Measurements from ENCODE around the gene TP53TG3B.
"Not testable (repeated sequence)": the region's sequence is repeated elsewhere in the genome, so short reads cannot be mapped to it uniquely, and the experiment has no call there.

TP53TG3B gene, protein sequence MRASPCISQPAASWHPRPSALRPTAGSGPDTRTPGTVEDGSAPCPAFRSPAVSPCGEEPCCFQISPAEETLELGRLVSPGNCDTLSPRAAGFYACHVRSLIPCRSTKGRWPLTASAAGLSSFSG

DNA sequence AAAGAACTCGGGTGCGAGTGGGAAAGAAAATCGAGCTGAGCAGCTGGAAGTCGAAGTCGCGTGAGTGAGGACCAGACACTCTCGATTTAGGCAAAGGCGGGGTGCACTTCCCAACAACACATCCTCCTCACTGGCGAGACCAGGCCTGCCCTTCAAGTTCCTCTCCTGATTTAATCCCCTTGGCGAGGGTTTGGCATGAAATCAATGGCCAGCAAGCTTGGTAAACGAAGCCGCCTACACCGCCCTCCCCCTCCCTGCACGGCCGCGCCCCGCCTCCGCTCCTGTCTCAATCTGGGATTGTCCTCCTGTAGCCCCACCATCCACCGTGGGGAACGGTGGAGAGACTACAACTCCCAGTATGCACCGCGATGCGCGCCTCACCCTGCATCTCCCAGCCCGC, at the start of gene TP53TG3B:
Gene TP53TG3B (plus strand): TSS at position 301 of the 400 bp plus-strand sequence. CDS start 68 bp downstream, at position 369.
- not testable (repeated sequence) for DNase-seq (ENCODE audit: low spot score)

DNA sequence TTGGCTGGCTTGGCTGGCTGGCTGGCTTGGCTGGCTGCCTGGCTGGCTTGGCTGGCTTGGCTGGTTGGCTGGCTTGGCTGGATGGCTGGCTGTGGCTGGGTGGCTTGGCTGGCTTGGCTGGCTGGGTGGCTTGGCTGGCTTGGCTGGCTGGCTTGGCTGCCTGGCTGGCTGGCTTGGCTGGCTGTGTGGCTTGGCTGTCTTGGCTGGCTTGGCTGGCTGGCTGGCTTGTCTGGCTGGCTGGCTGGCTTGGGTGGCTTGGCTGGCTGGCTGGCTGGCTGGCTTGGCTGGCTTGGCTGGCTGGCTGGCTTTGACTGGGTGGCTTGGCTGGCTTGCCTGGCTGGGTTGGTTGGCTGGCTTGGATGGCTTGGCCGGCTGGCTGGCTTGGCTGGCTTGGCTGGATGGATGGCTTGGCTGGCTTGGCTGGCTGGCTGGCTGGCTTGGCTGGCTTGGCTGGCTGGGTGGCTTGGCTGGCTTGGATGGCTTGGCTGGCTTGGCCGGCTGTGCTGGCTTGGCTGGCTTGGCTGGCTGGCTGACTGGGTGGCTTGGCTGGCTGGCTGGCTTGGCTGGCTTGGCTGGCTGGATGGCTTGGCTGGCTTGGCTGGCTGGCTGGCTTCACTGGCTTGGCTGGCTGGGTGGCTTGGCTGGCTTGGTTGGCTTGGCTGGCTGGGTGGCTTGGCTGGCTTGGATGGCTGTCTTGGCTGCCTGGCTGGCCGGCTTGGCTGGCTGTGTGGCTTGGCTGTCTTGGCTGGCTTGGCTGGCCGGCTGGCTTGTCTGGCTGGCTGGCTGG, 24.2 kb upstream of the TP53TG3B start:
- DNase-seq (ENCODE audit: low spot score), result not testable (repeated sequence)

DNA sequence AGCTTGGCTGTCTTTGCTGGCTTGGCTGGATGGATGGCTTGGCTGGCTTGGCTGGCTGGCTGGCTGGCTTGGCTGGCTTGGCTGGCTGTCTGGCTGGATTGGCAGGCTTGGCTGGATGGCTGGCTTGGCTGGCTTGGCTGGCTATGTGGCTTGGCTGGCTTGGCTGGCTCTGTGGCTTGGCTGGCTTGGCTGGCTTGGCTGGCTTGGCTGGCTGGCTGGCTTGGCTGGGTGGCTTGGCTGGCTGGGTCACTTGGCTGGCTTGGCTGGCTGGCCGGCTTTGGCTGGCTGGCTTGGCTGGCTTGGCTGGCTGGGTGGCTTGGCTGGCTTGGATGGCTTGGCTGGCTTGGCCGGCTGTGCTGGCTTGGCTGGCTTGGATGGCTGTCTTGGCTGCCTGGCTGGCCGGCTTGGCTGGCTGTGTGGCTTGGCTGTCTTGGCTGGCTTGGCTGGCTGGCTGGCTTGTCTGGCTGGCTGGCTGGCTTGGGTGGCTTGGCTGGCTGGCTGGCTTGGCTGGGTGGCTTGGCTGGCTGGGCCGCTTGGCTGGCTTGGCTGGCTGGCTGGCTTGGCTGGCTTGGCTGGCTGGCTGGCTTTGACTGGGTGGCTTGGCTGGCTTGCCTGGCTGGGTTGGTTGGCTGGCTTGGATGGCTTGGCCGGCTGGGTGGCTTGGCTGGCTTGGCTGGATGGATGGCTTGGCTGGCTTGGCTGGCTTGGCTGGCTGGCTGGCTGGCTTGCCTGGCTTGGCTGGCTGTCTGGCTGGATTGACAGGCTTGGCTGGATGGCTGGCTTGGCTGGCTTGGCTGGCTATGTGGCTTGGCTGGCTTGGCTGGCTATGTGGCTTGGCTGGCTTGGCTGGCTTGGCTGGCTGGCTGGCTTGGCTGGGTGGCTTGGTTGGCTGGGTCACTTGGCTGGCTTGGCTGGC, 22.8 kb upstream of the TP53TG3B start:
- not testable (repeated sequence) for DNase-seq (ENCODE audit: low spot score)

DNA sequence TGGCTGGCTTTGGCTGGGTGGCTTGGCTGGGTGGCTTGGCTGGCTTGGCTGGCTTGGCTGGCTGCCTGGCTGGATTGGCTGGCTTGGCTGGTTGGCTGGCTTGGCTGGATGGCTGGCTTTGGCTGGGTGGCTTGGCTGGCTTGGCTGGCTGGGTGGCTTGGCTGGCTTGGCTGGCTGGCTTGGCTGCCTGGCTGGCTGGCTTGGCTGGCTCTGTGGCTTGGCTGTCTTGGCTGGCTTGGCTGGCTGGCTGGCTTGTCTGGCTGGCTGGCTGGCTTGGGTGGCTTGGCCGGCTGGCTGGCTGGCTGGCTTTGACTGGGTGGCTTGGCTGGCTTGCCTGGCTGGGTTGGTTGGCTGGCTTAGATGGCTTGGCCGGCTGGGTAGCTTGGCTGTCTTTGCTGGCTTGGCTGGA, 22.1 kb upstream of the TP53TG3B start:
- not testable (repeated sequence) for DNase-seq (ENCODE audit: low spot score)

DNA sequence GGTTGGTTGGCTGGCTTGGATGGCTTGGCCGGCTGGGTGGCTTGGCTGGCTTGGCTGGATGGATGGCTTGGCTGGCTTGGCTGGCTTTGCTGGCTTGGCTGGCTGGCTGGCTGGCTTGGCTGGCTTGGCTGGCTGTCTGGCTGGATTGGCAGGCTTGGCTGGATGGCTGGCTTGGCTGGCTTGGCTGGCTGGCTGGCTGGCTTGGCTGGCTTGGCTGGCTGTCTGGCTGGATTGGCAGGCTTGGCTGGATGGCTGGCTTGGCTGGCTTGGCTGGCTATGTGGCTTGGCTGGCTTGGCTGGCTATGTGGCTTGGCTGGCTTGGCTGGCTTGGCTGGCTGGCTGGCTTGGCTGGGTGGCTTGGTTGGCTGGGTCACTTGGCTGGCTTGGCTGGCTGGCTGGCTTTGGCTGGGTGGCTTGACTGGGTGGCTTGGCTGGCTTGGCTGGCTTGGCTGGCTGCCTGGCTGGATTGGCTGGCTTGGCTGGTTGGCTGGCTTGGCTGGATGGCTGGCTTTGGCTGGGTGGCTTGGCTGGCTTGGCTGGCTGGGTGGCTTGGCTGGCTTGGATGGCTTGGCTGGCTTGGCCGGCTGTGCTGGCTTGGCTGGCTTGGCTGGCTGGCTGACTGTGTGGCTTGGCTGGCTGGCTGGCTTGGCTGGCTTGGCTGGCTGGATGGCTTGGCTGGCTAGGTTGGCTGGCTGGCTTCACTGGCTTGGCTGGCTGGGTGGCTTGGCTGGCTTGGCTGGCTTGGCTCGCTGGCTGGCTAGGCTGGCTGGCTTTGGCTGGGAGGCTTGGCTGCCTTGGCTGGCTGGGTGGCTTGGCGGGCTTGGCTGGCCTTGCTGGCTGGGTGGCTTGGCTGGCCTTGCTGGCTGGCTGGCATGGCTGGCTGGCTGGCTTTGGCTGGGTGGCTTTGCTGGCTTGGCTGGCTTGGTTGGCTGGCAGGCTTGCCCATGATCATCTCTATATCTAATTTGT, 21.3 kb upstream of the TP53TG3B start:
- not testable (repeated sequence) for DNase-seq (ENCODE audit: low spot score)
